Skin epidermis (tissue), 12 donors: ENCODE data around the gene BMPR1A.
A peak's percentile ranks its signal among the peaks of the same experiment; 100 is the strongest.

Experiments
- H3K27ac ChIP-seq, 21 experiments: fragments of 200-600 bp; sonication (generic) in 11 of 21; one replicate each; pipeline ENCODE4 v1.5.0; 2020; ENCODE audit warnings: mild to moderate bottlenecking in 3 of 21, inconsistent platforms in 2 of 21, moderate library complexity in 2 of 21
- H3K4me3 ChIP-seq, 7 experiments: fragments of 200-600 bp; sonication (generic) in 2 of 7; one replicate each; pipeline ENCODE4 v1.5.0; 2020; ENCODE audit warnings: inconsistent platforms in 2 of 7, mild to moderate bottlenecking in 2 of 7, moderate library complexity in 1 of 7

BMPR1A gene

DNA sequence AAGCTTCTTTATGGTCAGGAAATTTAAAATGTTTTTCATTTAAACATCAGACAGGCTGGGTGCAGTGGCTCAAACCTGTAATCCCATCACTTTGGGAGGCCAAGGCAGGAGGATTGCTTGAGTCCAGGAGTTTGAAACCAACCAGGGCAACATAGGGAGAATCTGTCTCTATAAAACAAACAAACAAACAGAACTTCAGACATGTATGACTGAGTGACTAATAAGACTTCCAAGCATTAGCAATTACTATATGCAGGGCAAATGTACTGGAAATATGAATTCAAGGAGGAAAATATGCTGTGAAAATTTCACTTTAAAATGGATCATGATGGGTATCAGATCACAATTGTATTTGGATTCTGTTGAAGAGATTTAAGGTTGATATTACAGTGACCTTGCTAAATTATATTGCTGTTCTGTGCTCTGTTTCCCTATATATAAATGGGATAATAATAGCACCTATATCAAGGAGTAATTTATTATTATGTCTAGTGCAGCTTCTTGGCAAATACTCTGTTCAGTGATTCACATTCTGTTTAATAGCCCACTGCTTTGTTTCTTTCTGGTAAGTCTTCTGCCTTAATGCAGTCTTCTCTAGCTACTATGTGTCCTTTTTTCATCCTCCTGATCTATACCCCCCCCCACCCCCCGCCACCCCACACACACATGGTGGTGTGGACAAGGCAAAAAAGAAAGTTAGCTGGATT, 36.2 kb downstream of the BMPR1A start:
- H3K4me3 ChIP-seq: no peak overlapping the region
- H3K27ac ChIP-seq: no peak overlapping the region

DNA sequence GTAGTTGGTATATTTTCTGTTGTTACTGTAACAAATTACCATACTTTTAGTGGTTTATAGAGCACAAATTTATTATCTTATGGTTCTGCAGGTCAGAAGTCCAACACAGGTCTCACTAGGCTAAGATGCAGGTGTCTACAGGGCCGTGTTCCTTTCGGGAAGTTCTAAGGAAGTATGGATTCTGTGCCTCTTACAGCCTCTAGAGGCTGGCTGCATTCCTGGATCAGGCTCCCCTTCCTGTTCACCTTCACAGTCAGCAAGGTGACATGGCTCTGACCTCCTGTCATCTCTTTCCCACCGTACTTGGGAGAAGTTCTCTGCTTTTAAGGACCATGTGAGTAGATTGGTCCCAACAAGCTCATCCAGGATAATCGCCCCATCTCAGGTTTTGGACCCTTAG, 37.3 kb downstream of the BMPR1A start:
- Histone ChIP-seq H3K4me3 (no peak overlapping the region), H3K27ac (no peak overlapping the region)

DNA sequence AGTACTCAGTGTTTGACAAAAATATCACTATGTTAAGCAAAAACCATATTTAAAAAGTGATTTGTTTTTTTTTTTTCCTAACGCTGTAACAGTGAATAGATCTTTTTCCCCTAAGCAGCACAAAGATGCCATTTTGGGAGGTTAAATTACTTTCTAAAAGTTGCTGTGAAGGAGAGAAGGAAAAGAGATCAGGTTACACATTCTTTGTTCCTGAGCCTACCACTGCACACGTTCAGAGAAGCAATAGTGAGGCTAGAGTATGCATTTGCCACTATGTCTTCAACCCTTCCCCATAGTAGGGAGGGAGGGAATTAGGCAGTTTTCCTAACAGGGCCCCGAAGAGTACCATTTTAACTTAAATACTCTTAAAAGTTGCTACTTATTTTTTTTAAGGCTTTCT, 38.9 kb downstream of the BMPR1A start:
- no peak overlapping the region for H3K4me3 ChIP-seq
- H3K27ac ChIP-seq: no peak overlapping the region

DNA sequence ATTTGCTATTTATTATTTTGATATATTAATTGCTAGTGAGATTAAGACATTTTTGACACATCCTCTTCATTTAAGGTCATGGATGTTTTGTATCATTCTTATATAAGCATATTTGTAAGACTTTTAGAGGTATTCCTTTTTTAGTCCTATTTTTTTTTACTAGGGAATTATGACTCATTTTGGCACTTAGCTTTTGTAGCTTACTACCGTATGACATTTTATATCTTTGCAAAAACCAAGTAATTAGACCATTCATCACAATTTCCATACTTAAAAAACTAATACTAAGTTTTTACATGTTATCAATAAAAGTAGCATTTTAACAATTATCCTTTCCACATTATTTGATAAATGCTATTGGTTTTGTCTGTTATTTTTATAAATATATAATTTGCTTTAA, 41.6 kb downstream of the BMPR1A start:
- no peak overlapping the region for H3K4me3 ChIP-seq

DNA sequence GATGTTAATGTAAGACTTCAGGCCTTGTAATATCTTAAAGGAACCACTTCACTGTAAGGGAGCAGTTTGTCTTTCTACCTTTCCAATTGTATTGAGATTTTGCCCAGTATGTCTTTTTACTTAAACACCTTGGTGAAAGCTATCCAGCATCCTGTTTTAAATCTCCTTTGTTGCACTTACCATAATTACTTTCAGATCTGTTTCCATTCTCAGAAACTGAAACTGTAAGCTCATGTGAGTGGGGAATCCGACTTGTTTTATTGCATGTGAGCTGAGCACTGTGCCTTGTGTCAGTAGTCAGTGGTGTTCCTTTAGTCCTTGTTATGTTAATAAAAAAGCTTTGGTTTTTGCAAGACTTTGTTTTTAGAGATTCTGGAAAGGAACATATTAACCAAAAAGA, 42.2 kb downstream of the BMPR1A start:
- Histone ChIP-seq H3K4me3 (no peak overlapping the region), H3K27ac (peak overlapping the region in 2 of 21 experiments; percentile 7 to 31)

More for the DNA sequence above, 41.6 kb downstream of the BMPR1A start:
- H3K27ac ChIP-seq: no peak overlapping the region

DNA sequence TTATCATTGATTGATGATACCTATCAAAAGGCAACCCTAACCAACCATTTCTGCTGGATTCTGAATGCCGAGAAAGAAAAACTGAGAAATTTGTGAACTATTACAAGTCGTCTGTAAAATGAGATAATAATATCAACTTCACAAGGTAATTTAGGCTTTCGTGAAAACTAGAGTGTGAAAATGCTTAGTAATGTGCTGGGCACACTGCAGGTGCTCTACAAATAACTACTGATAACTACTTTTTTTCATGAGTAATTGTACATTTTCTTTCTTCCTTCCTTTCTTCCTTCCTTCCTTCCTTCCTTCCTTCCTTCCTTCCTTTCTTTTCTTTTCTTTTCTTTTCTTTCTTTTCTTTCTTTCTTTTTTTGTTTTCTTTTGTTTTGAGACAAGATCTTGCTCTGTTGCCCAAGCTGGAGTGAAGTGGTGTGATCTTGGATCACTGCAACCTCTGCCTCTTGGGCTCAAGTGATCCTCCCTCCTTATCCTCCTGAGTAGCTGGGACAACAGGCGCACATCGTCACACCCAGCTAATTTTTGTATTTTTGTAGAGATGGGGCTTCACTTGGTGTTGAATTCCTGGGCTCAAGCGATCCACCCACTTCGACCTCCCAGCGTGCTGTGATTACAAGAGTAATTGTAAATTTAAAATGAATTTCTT, 42.9 kb downstream of the BMPR1A start:
- peak overlapping the region in 2 of 21 experiments; percentile 7 to 31 for H3K27ac ChIP-seq
- H3K4me3 ChIP-seq: no peak overlapping the region

DNA sequence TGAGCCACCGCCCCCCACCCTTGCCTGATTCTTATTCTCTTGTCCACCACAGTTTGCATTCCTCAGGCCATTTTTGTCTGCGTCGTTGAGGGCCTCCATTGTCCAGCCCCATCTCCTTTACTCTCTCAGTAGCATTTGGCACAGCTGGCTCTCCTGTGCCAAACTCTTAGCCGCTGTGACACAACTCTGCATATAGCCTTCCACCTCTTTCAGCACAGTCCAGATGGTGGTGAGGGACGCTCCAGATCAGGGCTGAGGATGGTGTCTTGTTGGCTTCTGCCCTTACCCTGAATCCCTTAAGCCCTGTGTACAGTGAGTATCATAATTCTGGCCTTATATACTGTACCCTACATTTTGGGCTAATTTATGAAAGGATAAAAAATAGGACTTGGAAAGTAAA, 45.6 kb downstream of the BMPR1A start:
- no peak overlapping the region for H3K27ac ChIP-seq
- H3K4me3 ChIP-seq: no peak overlapping the region

DNA sequence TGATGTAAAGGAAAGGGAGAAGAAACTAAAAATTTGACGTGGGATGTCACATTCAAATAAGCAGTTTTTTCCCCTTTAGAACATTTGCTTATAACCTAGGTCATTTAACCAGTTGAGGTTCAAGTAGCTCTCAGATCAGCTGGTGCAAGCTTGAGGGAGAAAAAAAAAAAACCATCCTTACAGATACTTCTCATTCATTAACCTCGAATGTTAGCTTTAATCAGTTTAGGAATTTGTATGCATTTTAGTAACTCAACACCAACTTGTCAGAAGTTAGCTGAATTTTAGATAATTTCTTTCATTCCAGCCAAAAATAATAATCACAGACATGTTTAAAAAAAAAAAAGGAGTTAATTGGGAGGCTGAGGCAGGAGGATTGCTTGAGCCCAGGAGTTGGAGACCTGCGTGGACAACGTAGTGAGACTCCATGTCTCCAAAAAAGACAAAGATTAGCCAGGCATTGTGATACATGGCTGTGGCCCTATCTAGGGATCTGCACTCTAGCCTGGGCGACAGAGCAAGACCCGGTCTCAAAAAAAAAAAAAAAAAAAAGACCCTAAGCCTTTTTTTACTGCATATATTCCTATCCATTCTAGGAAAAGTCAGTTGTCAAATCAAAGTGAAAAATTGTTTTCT, 46.2 kb downstream of the BMPR1A start:
- H3K4me3 ChIP-seq: no peak overlapping the region
- H3K27ac ChIP-seq: no peak overlapping the region

DNA sequence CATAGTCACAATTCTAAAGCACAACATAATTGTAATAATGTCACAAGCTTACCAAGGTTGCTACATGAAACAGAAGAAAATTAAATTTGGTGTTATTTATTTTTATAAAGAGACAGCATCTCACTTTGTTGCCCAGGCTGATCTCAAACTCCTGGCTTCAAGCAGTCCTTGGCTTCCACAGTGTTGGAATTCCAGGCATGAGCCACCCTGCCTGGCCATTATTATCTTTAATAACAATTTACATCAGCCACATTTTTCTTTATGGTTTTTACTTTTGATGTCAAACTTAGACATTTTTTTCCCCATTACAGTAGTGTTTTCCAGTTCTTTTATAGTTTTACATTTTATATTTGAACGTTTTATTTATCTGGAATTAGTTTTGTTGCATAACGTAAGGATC, 46.7 kb downstream of the BMPR1A start:
- H3K4me3 ChIP-seq: no peak overlapping the region
- no peak overlapping the region for H3K27ac ChIP-seq

DNA sequence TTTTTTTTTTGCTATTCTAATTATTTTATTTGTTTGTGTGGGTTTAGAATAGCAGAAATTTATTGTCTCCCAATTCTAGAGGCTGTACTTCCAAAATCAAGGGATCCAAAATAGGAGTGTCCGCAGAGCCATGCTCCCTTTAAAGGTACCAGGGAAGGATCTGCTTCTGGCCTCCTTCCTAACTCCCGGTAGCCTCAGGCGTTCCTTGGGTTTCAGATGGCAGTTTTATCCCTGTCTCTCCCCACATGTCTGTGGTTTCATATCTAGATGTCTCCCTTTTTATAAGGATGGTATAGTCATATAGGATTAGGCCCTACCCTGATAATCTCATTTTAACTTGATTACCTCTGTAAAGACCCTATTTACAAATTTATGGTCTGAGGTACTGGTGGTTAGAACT, 48.4 kb downstream of the BMPR1A start:
- no peak overlapping the region for H3K4me3 ChIP-seq

DNA sequence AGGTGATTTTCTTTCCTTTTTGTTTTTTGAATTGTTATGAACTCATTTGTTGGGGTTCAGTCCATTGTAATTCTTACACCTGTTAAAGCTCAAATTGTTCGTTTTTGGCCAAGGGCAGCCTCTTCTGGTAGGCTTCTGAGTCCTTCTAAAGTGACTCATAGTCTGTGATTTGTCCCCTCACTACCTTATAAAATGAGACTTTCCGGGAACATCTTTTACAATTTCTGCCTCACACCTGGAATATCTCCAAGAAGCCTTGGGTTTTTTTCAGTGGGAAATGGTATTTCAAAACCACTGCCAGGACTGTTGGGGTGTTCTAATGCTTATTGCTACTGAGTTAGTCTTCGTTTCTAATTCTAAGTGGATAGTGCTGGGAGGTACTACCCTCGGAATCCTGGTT, 56.7 kb downstream of the BMPR1A start:
- H3K27ac ChIP-seq: no peak overlapping the region

More for the DNA sequence above, 48.4 kb downstream of the BMPR1A start:
- no peak overlapping the region for H3K27ac ChIP-seq

DNA sequence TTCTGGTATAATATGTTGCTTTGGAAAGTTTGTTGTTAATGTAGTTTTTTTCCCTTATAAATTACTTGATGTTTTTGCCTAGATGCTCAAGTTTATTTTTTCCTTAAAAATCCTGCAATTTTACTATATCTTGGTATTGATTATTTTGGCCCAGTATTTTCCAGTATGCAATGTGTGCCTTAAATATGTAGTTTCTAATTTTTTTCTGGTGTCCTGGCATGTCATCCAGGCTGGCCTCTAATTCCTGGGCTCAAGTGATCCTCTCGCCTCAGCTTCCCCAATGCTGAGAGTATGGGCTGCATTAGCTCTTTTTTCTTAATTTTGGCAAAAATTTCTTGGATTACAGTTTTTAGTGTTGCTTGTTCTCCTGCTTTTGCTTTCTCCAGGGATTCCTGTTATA, 57.6 kb downstream of the BMPR1A start:
- peak overlapping the region in 2 of 21 experiments; percentile 17 to 55 for H3K27ac ChIP-seq
- no peak overlapping the region for H3K4me3 ChIP-seq

More for the DNA sequence above, 56.7 kb downstream of the BMPR1A start:
- H3K4me3 ChIP-seq: no peak overlapping the region

DNA sequence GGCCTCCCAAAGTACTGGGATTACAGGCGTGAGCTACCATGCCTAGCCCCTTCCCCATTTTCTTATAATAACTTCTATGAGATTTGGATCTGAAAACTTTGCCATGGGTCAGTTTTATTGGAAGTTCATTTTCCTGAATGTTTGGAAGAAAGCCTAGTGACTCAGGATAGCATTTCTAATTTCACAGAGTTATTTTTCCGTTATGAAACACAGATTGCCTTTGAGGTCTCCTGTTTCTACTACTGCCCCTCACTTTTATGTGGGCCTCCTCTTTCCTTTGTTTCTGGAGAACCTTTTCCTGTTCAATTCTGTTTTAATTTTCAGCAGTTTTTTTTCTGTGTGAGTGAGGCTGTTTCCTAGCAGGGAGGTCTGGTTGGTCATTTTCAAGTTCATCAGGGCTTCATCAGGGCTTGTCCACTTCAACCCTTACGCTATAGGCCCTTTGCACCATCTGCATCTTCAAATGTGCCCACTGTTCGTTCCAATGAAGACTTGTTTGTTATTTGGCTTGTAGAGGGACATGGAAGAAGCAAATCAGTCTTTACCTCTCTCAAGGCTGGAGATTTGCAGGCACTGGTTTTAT, 58.7 kb downstream of the BMPR1A start:
- H3K27ac ChIP-seq: peak overlapping the region in 8 of 21 experiments; percentile 5 to 80 (median 29)
- H3K4me3 ChIP-seq: no peak overlapping the region

DNA sequence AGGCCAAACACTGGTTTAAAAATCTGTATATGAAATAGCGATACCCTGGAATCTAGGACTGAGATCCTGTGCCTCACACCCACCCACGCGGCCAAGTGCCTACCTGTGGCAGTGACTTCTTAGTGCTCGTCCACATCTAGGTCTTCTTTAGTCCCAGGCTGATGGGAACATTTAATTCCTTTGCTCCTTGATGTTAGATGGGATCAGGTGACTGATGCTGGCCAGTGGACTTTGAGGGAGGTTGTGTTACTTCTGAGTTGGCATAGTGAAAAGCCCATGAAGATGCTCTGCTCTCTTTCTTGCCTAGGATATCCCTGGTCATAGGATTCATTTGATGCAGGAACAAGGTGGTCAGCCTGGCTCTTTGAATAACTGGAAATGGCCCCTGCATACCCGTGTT, 59.2 kb downstream of the BMPR1A start:
- Histone ChIP-seq H3K4me3 (no peak overlapping the region), H3K27ac (peak overlapping the region in 6 of 21 experiments; percentile 16 to 58 (median 39))

DNA sequence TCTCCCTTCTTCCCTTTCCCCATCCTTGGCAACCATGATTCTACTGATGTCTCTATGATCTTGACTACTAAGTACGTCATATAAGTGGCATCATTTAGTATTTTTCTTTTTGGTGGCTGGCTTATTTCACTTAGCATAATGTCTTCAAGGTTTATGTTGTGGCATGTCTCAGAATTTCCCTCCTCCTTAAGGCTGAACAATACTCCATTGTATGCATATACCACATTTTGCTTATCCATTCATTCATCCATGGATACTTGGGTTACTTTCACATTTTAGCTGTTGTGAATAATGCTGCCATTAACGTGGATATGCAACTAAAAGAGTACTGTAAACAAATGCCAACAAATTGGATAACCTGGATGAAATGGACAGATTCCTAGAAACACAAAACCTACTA, 60.8 kb downstream of the BMPR1A start:
- Histone ChIP-seq H3K27ac (no peak overlapping the region), H3K4me3 (no peak overlapping the region)

DNA sequence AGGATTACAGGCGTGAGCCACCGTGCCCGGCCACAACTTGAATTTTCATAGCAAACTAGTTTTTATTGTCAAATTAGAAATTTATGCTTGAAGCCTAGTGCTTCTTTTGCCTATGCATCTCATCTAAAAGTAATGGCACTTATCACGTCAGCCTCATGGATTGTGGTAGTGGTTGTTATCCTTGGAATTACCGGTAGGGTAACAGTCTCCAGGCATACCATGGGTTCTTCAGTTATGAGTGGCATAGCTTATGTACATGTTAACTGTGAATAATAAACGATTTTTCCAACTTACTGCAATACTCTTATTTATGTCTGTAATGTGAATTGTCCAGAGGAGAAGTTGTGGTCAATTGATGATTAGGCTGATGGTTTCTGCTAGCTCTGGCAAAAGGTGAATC, 63.1 kb downstream of the BMPR1A start:
- Histone ChIP-seq H3K27ac (no peak overlapping the region), H3K4me3 (no peak overlapping the region)

DNA sequence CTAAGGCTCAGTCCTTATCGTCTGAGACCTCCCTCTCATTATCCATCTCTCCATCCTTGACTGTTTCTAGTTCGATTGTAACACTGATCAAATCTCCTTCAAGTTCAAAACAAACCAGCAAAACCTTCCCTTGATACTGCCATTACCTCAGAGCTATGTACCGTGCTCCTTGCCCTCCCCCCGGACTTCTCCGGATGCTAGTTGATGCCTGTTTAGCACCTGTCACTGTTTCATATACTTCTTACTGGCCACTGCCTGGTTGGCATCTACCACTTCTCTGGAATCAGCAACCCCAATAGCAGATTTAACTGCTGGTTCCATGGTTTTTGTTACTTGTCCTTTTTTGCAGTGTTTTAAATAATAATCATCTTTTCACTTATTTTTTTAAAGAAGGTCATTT, 64.1 kb downstream of the BMPR1A start:
- H3K27ac ChIP-seq: no peak overlapping the region
- no peak overlapping the region for H3K4me3 ChIP-seq

DNA sequence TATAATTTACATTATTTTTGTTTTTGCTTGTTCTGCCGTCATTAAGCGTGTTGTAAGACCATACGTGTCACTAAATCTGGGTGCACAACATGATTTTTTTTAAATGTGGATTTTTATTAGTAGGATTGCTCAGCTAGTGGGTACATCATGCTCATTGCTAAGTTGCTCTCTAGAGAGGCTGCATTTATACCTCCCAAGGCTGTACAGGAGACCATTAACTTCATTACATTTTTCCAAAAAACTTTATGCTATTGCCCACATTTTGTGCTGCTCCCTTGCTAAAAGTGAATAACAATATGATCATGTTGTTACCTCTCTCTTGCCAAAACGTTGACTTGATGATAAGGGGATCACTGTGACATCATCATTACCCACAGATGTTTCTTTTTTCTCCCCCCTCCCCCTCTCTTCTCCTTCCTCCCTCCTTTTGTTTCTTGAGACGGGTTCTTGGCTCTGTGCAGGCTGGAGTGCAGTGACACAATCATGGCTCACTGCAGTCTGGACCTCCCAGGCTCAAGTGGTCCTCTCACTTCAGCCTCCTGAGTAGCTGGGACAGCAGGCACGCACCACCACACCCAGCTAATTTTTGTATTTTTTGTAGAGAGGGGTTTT, 65.1 kb downstream of the BMPR1A start:
- H3K27ac ChIP-seq: no peak overlapping the region
- no peak overlapping the region for H3K4me3 ChIP-seq

DNA sequence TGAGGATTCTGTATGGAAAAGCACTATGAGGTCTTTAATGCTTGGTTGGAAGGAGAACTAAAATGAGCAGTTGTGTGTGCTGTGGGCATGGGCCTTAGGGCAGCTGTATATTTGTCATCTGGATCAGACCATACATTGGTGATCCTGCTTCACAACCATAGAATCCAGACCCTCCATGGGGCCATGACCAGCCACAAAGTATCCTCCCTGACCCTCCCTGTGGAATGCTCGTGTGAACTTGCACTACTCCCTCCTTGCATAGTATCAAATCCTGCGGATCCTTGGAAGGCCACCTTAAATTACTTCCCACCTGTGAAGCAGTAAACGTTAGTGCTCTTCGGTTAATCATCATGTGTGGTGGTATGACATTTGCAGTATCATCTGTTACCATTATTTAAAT, 67.1 kb downstream of the BMPR1A start:
- no peak overlapping the region for H3K4me3 ChIP-seq
- no peak overlapping the region for H3K27ac ChIP-seq

DNA sequence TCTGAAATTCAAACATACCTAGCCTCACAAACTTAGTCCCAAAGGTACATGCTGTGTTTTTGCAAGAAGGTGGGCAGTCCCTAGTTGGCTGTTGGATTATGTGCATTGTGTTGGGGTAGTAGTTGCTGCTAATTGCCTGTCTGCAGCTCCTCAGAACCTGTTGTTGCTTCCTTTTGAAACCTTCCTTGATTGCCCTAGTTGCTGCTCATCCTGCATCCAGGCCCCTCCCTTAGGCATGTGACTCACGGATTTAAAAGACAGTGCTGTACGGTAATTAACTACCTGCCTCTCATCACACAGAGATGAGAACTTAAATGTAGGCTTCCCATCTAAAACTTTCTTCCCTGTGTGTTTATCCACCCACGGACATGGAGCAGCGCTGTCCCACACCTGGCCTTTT, 67.7 kb downstream of the BMPR1A start:
- no peak overlapping the region for H3K27ac ChIP-seq
- no peak overlapping the region for H3K4me3 ChIP-seq
